Measurements from ENCODE around the gene DHRSX.

DNA sequence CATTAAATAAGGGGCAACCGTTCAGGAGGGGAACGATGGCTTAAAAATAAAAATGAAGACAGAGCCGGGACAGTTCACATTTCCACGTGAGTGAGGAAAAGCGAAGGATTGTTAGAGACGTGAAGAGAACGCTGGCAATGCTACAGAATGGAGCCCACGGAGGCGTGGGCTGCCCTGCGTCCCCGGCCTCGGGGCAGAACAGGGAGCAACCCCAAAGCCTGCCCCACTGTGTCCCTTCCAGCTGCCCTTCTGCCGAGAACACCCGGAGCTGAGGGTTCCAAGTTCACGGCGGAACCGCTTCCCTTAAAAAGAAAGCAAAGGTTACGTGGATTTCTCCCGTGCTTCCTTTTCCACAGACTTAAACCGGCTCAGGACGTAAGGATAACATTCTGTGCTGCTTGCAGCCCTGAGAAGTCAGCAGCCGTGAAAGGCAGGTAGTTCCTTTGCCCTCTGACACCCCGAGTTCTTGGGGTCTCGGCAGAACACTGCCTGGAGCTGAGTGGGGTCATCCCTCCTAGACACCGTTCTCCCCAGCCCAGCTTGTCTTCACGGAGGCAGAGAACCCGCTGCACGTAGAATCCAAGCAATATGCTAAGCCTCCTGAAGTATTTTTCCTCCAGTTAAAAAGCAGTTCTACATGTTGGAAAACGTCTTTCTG lies 14.2 kb downstream of the DHRSX start:
- TF ChIP-seq, protein P1, sequence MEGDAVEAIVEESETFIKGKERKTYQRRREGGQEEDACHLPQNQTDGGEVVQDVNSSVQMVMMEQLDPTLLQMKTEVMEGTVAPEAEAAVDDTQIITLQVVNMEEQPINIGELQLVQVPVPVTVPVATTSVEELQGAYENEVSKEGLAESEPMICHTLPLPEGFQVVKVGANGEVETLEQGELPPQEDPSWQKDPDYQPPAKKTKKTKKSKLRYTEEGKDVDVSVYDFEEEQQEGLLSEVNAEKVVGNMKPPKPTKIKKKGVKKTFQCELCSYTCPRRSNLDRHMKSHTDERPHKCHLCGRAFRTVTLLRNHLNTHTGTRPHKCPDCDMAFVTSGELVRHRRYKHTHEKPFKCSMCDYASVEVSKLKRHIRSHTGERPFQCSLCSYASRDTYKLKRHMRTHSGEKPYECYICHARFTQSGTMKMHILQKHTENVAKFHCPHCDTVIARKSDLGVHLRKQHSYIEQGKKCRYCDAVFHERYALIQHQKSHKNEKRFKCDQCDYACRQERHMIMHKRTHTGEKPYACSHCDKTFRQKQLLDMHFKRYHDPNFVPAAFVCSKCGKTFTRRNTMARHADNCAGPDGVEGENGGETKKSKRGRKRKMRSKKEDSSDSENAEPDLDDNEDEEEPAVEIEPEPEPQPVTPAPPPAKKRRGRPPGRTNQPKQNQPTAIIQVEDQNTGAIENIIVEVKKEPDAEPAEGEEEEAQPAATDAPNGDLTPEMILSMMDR (IDR thresholded peaks at IDR 0.05), result no peak
- no peak for TF ChIP-seq POLR2AphosphoS5 (IDR thresholded peaks at IDR 0.05)

Data from upper lobe of left lung (tissue), 4 donors.